GM19023 (cell line): ENCODE data around the gene DNAJB9.

Experiments used
- ATAC-seq: cut with Tn5 transposase; IDR thresholded peaks from one replicate; pipeline ENCODE4 v1.9.1; 2021; ENCODE audit warnings: mild to moderate bottlenecking, moderate library complexity; ENCODE audit not compliant: unreplicated experiment

DNAJB9 gene

GRCh38 chr7:108565987-108566386, 3.7 kb upstream of the DNAJB9 start:
- ATAC-seq, result no peak

GRCh38 chr7:108568801-108569380, 783 bp upstream of the DNAJB9 start:
- no peak for ATAC-seq

- peak; percentile 20 for ATAC-seq
Observed at GRCh38 chr7:108570146-108570755, 577 bp downstream of the DNAJB9 start.

GRCh38 chr7:108572480-108572879, 2.8 kb downstream of the DNAJB9 start:
- no peak for ATAC-seq

- ATAC-seq, result no peak
Observed at GRCh38 chr7:108575156-108575555, 5.5 kb downstream of the DNAJB9 start.

- no peak for ATAC-seq
Observed at GRCh38 chr7:108576116-108576515, 6.4 kb downstream of the DNAJB9 start.

- ATAC-seq, result no peak
Observed at GRCh38 chr7:108578937-108579336, 9.3 kb downstream of the DNAJB9 start.

- no peak for ATAC-seq
Observed at GRCh38 chr7:108580298-108580697, 10.6 kb downstream of the DNAJB9 start.

GRCh38 chr7:108581655-108582491, 12.2 kb downstream of the DNAJB9 start:
- no peak for ATAC-seq

- ATAC-seq, result no peak
Observed at GRCh38 chr7:108584211-108584610, 14.5 kb downstream of the DNAJB9 start.

GRCh38 chr7:108585843-108586242, 16.2 kb downstream of the DNAJB9 start:
- no peak for ATAC-seq

GRCh38 chr7:108586274-108586710, 16.6 kb downstream of the DNAJB9 start:
- no peak for ATAC-seq

GRCh38 chr7:108589199-108589598, 19.5 kb downstream of the DNAJB9 start:
- no peak for ATAC-seq

GRCh38 chr7:108589874-108590273, 20.2 kb downstream of the DNAJB9 start:
- ATAC-seq, result no peak

GRCh38 chr7:108590606-108591005, 20.9 kb downstream of the DNAJB9 start:
- no peak for ATAC-seq

GRCh38 chr7:108592646-108593201, 23.1 kb downstream of the DNAJB9 start:
- ATAC-seq, result no peak

GRCh38 chr7:108596560-108596959, 26.9 kb downstream of the DNAJB9 start:
- no peak for ATAC-seq

- no peak for ATAC-seq
Observed at GRCh38 chr7:108598153-108598552, 28.5 kb downstream of the DNAJB9 start.

GRCh38 chr7:108598914-108599580, 29.4 kb downstream of the DNAJB9 start:
- ATAC-seq, result no peak

GRCh38 chr7:108600399-108600798, 30.7 kb downstream of the DNAJB9 start:
- no peak for ATAC-seq

- no peak for ATAC-seq
Observed at GRCh38 chr7:108603656-108604306, 34.1 kb downstream of the DNAJB9 start.
